ENCODE results near the gene AURKA. TPM values are rescaled to one million over a fixed set of nuclear protein-coding genes. Genes with fewer than 3 reads are reported as not detected.

AURKA gene
- total RNA-seq, 2 donors from 2014 or later = 0.41 TPM; not detected in 1

- Histone ChIP-seq H3K36me3 (no peaks in the 10 kb centered on the region), H3K27me3 (replicated peaks; ENCODE audit: insufficient read depth) (no peaks in the 10 kb centered on the region), H3K4me1 (ENCODE audit: control insufficient read depth in 1 of 2, low read depth in 2 of 2) (no peaks in the 10 kb centered on the region), H3K4me3 (no peak overlapping the region), H3K27ac (no peak overlapping the region), H3K9me3 (no peaks in the 10 kb centered on the region)
- TF ChIP-seq CTCF (IDR thresholded peaks at IDR 0.05) = no peak
- no peak for ATAC-seq (ENCODE audit: insufficient number of reproducible peaks, low FRiP score, low read depth)
- DNase-seq (ENCODE audit: low spot score) = no peak
These were observed 35.8 kb upstream of the AURKA start for GRCh38 chr20:56427797-56428196.

- ATAC-seq (ENCODE audit: insufficient number of reproducible peaks, low FRiP score, low read depth) (no peak), DNase-seq (ENCODE audit: low spot score) (no peak)
- Histone ChIP-seq H3K27me3 (replicated peaks; ENCODE audit: insufficient read depth) (no peaks in the 10 kb centered on the region), H3K9me3 (no peaks in the 10 kb centered on the region), H3K4me3 (no peak overlapping the region), H3K4me1 (ENCODE audit: control insufficient read depth in 1 of 2, low read depth in 2 of 2) (no peaks in the 10 kb centered on the region), H3K36me3 (no peaks in the 10 kb centered on the region), H3K27ac (no peak overlapping the region)
- no peak for TF ChIP-seq CTCF (IDR thresholded peaks at IDR 0.05)
These were observed 34.9 kb upstream of the AURKA start for GRCh38 chr20:56426926-56427325.

DNA sequence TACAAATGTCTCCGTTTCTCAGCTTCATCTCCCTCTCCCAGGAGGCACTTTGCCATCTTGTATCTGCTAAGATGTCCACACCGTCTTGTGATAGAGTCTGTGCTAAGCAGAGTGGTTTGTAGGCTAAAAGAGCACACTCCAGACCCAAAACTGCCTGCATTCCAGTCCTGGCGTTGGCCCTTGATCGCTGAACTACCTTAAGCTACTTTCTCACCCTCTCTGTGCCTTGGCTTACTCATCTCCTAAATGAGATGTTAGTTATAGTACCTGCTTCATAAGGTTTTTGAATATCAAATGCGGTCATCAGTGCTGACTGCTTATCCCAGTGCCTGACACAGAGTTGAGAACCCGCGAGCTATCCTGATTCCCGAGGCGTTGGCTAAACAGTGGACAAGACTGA lies 34.0 kb upstream of the AURKA start:
- no peak for TF ChIP-seq CTCF (IDR thresholded peaks at IDR 0.05)
- DNase-seq (ENCODE audit: low spot score) (no peak), ATAC-seq (ENCODE audit: insufficient number of reproducible peaks, low FRiP score, low read depth) (no peak)
- no peaks in the 10 kb centered on the region for H3K4me1 ChIP-seq (ENCODE audit: control insufficient read depth in 1 of 2, low read depth in 2 of 2)
- no peaks in the 10 kb centered on the region for H3K36me3 ChIP-seq
- no peaks in the 10 kb centered on the region for H3K9me3 ChIP-seq
- H3K4me3 ChIP-seq = no peak overlapping the region
- H3K27me3 ChIP-seq (replicated peaks; ENCODE audit: insufficient read depth) = no peaks in the 10 kb centered on the region
- H3K27ac ChIP-seq = no peak overlapping the region

- ATAC-seq (ENCODE audit: insufficient number of reproducible peaks, low FRiP score, low read depth) = no peak
- Histone ChIP-seq H3K36me3 (no peaks in the 10 kb centered on the region), H3K4me1 (ENCODE audit: control insufficient read depth in 1 of 2, low read depth in 2 of 2) (no peaks in the 10 kb centered on the region), H3K27ac (no peak overlapping the region), H3K4me3 (no peak overlapping the region), H3K27me3 (replicated peaks; ENCODE audit: insufficient read depth) (no peaks in the 10 kb centered on the region), H3K9me3 (no peaks in the 10 kb centered on the region)
- DNase-seq (ENCODE audit: low spot score) = no peak
- TF ChIP-seq CTCF (IDR thresholded peaks at IDR 0.05) = no peak
These were observed 32.9 kb upstream of the AURKA start for GRCh38 chr20:56424931-56425330.

DNA sequence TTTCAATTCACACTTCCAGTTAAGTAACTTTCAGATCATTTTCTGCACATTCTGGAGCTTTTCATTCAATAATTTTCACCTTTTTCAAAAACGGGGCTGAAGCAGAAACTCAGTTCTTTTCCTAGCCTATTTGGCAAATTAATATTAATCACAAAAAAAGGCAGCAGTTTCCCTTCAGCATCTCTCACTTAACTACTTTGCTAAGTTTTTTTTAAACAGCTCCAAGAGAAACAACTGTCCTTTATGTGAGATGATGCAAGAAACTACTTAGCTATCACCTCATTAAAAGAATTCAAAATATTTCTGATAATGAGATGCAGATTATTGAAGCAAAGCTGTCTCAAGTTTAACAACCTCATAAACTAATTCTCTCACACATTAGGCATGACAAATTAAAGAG lies 31.9 kb upstream of the AURKA start:
- no peak for TF ChIP-seq CTCF (IDR thresholded peaks at IDR 0.05)
- Histone ChIP-seq H3K4me1 (ENCODE audit: control insufficient read depth in 1 of 2, low read depth in 2 of 2) (no peaks in the 10 kb centered on the region), H3K36me3 (no peaks in the 10 kb centered on the region), H3K9me3 (no peaks in the 10 kb centered on the region), H3K27ac (no peak overlapping the region), H3K4me3 (no peak overlapping the region), H3K27me3 (replicated peaks; ENCODE audit: insufficient read depth) (no peaks in the 10 kb centered on the region)
- ATAC-seq (ENCODE audit: insufficient number of reproducible peaks, low FRiP score, low read depth) (no peak), DNase-seq (ENCODE audit: low spot score) (no peak)
